SU-DHL-6 (cell line): ENCODE data around the gene APCDD1.

Experiments
- CTCF ChIP-seq: fragments of 200-600 bp; sonication (generic); IDR thresholded peaks from one replicate; pipeline ENCODE4 v1.5.1; 2017; ENCODE audit warnings: antibody characterized with exemption, mild to moderate bottlenecking, low read length, moderate library complexity; ENCODE audit not compliant: insufficient read depth, poor library complexity, severe bottlenecking
- EZH2phosphoT487 ChIP-seq: fragments of 200-600 bp; sonication (generic), shearing (Covaris generic); conservative IDR thresholded peaks from 2 replicates; pipeline ENCODE4 v1.6.1; 2018; ENCODE audit warnings: mild to moderate bottlenecking, antibody characterized with exemption, low read length, moderate library complexity, mixed read lengths

DNA sequence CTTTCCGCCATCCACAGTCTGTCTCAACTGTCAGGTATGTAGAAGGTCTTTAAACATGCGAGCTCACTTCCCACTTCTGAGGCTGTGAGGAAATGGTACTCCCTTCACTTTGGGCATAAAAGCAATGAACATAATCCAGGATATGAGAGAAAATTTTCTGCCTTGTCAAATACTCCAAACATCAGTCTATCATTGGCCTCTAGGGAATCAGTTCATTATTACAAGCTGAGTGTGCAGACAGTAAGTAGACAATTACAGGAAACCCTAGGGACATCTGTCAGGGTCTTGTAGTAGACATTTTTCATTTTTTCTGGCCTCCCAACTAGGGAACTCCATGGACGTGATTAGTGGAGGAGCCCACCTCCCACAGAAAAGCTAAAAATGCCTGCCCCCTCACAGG lies 13.6 kb upstream of the APCDD1 start:
- TF ChIP-seq EZH2phosphoT487 (no peak), CTCF (no peak)
